HG03045 (cell line): ENCODE measurements around the gene STYX.

Source experiments
- ATAC-seq: cut with Tn5 transposase; IDR thresholded peaks from one replicate; pipeline ENCODE4 v1.9.1; 2021; ENCODE audit warnings: mild to moderate bottlenecking, moderate library complexity; ENCODE audit not compliant: unreplicated experiment

STYX gene

GRCh38 chr14:52789118-52789517 lies 59.2 kb downstream of the STYX start:
- ATAC-seq: no peak

GRCh38 chr14:52790011-52790755 lies 60.2 kb downstream of the STYX start:
- no peak for ATAC-seq

- no peak for ATAC-seq
Measured at GRCh38 chr14:52790756-52791222, 60.8 kb downstream of the STYX start.

GRCh38 chr14:52791223-52792096 lies 61.5 kb downstream of the STYX start, which contains the start of gene GNPNAT1:
GNPNAT1 (minus strand) TSS chr14:52791607; CDS start chr14:52784650, 6,957 bp downstream.
- ATAC-seq: peak; percentile 93

GRCh38 chr14:52792097-52792415 lies 62.1 kb downstream of the STYX start:
- ATAC-seq: no peak

GRCh38 chr14:52793061-52793460 lies 63.1 kb downstream of the STYX start:
- no peak for ATAC-seq

- ATAC-seq: no peak
Measured at GRCh38 chr14:52797653-52798052, 67.7 kb downstream of the STYX start.

GRCh38 chr14:52798826-52799225 lies 68.9 kb downstream of the STYX start:
- ATAC-seq: no peak

GRCh38 chr14:52801014-52801712 lies 71.2 kb downstream of the STYX start:
- no peak for ATAC-seq

- no peak for ATAC-seq
Measured at GRCh38 chr14:52802597-52802996, 72.6 kb downstream of the STYX start.

GRCh38 chr14:52806115-52806514 lies 76.1 kb downstream of the STYX start:
- ATAC-seq: no peak

GRCh38 chr14:52808101-52808500 lies 78.1 kb downstream of the STYX start:
- ATAC-seq: no peak

- no peak for ATAC-seq
Measured at GRCh38 chr14:52821805-52822250, 91.9 kb downstream of the STYX start.

GRCh38 chr14:52824462-52824861 lies 94.5 kb downstream of the STYX start:
- ATAC-seq: no peak
